ENCODE data around the gene COL6A6. TPM values are rescaled to one million over a fixed set of nuclear protein-coding genes. Genes with fewer than 3 reads are reported as not detected.
"Not testable (repeated sequence)": the region's sequence is repeated elsewhere in the genome, so short reads cannot be mapped to it uniquely, and the experiment has no call there.

Gene COL6A6
- total RNA-seq, 1 experiment from 2014 or later = not detected

GRCh38 chr3:130529486-130530215 lies 12.7 kb downstream of the COL6A6 start:
- DNase-seq (ENCODE audit: low spot score) = no peak

DNA sequence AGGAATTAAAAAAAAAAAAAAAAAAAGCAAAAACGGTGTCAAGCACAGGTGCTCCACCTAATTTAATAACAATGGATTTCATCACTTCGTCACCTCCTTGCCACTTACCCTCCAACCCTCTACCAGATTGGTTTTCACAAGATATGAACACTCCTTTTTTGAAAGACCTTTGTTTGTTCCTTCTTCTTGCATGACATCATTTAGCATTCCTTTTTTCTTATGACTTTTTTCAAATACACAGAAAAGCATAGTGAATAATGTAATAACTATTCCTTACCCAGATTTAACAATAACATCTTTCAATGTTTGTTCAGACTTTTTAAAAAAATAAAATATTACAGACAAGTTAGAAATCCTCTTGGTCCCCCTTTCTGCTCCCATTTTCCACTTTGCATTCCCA lies 16.3 kb downstream of the COL6A6 start:
- DNase-seq (ENCODE audit: low spot score) = no peak

DNA sequence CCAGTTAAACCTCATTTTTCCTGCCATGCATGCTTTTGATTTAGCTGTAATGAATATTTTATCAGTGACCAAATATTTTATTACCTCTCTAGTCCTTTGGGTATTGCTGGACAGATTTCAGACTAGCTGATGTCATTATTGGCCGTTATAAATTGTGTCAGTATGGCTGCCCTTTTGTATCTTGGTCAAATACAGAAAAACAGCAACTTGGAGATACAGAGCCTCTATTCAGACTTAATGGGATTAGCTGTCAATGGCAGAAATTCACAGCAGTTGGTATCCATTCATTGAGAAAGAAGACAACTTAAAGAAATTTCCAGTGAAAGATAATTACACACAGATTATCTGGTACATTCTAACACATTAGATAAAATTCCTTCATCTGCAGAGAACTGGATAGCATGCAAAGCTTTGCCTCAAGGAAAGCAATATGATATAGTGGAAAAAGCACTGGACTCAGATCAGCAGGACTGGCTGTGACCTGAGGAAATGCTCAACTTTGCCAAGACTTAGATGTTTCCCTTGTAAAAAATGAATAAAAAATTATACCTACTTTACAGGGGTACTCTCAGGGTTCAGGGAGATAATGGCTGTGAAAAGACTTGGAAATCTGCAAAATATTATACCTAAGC lies 20.8 kb downstream of the COL6A6 start:
- DNase-seq (ENCODE audit: low spot score) = no peak

- peak; percentile 22 for DNase-seq (ENCODE audit: low spot score)
Measured at GRCh38 chr3:130539005-130539404, 22.0 kb downstream of the COL6A6 start.

DNA sequence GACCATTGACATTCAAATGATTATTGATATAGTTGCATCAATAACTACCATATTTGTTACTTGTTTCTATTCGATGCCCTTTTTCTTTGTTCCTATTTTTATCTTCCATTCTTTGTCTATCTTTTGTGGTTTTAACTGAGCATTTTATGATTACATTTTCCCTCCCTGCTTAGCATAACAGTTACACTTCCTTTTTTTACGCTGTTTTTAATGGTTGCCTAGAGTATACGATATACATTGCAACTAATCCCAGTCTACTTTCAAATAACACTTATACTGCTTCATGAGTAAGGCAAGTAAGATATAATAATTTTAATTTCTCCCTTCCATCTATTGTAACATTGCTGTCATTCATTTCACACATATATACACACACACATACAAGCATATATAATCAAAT lies 26.3 kb downstream of the COL6A6 start:
- no peak for DNase-seq (ENCODE audit: low spot score)

- no peak for DNase-seq (ENCODE audit: low spot score)
Measured at GRCh38 chr3:130546920-130547679, 30.1 kb downstream of the COL6A6 start.

DNA sequence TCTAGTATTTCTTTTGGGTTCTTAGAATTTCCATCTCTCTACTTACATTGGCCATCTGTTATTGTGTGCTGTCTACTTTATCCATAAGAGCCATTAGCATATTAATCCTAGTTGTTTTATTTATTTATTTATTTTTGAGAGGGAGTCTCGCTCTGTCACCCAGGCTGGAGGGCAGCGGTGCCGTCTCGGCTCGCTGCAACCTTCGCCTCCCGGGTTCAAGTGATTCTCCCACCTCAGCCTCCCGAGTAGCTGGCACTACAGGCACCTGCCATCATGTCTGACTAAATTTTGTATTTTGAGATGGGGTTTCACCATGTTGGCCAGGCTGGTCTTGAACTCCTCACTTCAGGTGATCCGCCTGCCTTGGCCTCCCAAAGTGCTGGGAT lies 30.7 kb downstream of the COL6A6 start:
- DNase-seq (ENCODE audit: low spot score) = not testable (repeated sequence)

DNA sequence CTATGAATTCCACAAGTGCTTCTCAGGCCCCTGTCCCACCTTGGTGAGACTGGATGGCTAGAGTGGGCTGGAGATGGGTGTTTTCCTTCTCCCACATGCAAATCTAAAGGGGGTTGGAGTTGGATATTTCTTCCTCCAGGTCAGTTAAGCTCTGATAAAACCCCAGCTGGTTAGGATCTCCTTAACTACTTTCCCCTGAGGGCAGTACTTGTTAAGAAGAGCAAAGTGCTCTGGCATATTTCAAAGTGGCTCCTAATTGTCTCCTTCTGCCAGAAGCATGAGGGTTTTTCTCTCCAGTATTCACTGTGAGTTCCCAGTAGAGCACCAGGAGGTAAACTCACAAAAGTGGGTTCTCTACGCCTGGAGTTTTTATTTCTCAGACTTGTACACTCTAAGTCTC lies 31.4 kb downstream of the COL6A6 start:
- DNase-seq (ENCODE audit: low spot score) = no peak

DNA sequence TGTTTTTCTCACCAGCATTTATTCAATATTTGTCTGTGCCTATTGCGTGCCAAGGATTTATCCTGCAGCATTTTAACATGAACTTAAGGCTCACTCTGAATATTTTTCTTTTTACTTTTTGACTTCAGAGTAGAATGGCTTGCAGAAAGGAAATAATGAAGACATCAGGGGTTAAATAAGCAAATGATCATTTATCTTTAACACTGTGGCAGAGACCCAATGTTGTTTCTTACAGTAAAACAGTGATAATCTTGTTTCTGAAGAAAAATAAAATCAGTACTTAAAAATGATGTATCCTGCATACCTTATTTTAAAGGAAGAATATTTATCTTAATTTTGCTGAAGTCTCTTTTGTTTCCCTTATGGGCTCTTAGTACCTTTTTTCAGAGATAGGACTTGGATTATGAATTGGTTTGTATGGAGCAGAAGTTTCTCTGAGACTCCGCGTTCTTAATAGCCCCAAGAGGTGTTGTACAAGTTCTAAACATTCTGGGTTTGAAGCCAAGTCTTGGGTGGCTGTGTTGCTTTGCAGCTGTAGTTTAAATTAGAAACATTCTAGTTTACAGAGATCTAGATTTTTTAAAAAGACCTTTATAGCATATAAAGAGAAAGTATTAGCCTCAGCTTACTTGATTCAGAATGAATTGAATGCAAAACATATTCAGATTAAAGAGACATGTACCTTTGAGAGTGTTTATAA lies 40.5 kb downstream of the COL6A6 start:
- no peak for DNase-seq (ENCODE audit: low spot score)

- DNase-seq (ENCODE audit: low spot score) = no peak
Measured at GRCh38 chr3:130558366-130558765, 41.4 kb downstream of the COL6A6 start.

GRCh38 chr3:130565224-130565623 lies 48.2 kb downstream of the COL6A6 start:
- no peak for DNase-seq (ENCODE audit: low spot score)

Other genes starting within 250 kb of the COL6A6 start
- gene COL6A5, start 171.5 kb upstream of the COL6A6 start, total RNA-seq (2014; rRNA removed; shearing (Covaris generic)) = not detected in 2 replicates
- gene PIK3R4, start 229.7 kb downstream of the COL6A6 start, total RNA-seq (2014; rRNA removed; shearing (Covaris generic)) = 37.0 and 41.7 TPM in 2 replicates